Right lobe of liver (tissue), 6 donors: ENCODE results near the gene NKX6-2. TPM values are rescaled to one million over a fixed set of nuclear protein-coding genes. Genes with fewer than 3 reads are reported as not detected.

Source experiments
- ATAC-seq, 4 donors: fragments of 200-7000 bp; cut with Tn5 transposase; one replicate each; pipeline ENCODE4 v1.9.1; 2020; ENCODE audit warnings: mild to moderate bottlenecking in 4 of 4, moderate library complexity in 4 of 4
- DNase-seq, 3 donors: peaks; one replicate each; pipeline ENCODE4 v3.0.0-alpha.2; 2020
- H3K27ac ChIP-seq, 3 donors: fragments of 200-600 bp; one replicate each; pipeline ENCODE4 v1.8.0; 2022
- H3K27me3 ChIP-seq, 2 donors: fragments of 200-600 bp; one replicate each; pipeline ENCODE4 v1.8.0; 2022
- H3K36me3 ChIP-seq, 4 donors: fragments of 200-600 bp; sonication (generic) in 1 of 4; one replicate each; pipeline versions ENCODE4 v1.5.1 to v1.8.0; 2017 to 2022; ENCODE audit warnings: control low read depth in 1 of 4
- H3K4me1 ChIP-seq, 4 donors: fragments of 200-600 bp; sonication (generic) in 1 of 4; one replicate each; pipeline versions ENCODE4 v1.5.1 to v1.8.0; 2017 to 2022; ENCODE audit warnings: control low read depth in 1 of 4
- H3K4me3 ChIP-seq, 3 donors: fragments of 200-600 bp; one replicate each; pipeline ENCODE4 v1.8.0; 2022
- H3K9me3 ChIP-seq, 4 donors: fragments of 200-600 bp; sonication (generic) in 1 of 4; one replicate each; pipeline versions ENCODE4 v1.5.1 to v1.8.0; 2017 to 2022; ENCODE audit warnings: control low read depth in 1 of 4
- POLR2A ChIP-seq: fragments of 450-650 bp; IDR thresholded peaks from one replicate; pipeline ENCODE4 v1.6.1; 2017; ENCODE audit warnings: antibody characterized with exemption, mild to moderate bottlenecking
- WGBS: methylation state at CpG from one replicate; pipeline ENCODE4 v1.1.6; 2018; ENCODE audit warnings: low coverage, low lambda C conversion rate; ENCODE audit not compliant: insufficient coverage; ENCODE audit errors: missing lambda C conversion rate; 5-methylcytosine and 5-hydroxymethylcytosine counted together
- intact Hi-C, 2 donors: fragments of 100-400 bp; cut with DNase I; formaldehyde crosslinking; loops; one replicate each; pipeline versions ENCODE4 v1.11.2 to v1.14.1; 2022
- total RNA-seq, 6 experiments: library from RNA; depleted of rRNA in 2 of 6; stranded (reverse); fragments of >200 nt in 2 of 6; fragmentation: NEBNext Ultra II Directional in 3 of 6; extraction: Animal tissue kit (Norgen Biotek cat#: 25700) in 3 of 6; gene quantifications; one replicate each; pipeline versions ENCODE4 v1.1.0 to v1.2.4, GENCODE V29; 2016 to 2023
- donor health status: DM: no; HTN: yes; CAD: no.
- donor health status: DM: no; HTN: no; CAD: no.
- donor health status: DM: no; HTN: no; CAD: no.
- donor health status: DM: no; HTN: yes; CAD: no.
- donor health status: DM: no; HTN: yes; CAD: no.

The NKX6-2 gene
- total RNA-seq, 6 experiments from 2014 or later: not detected

DNA sequence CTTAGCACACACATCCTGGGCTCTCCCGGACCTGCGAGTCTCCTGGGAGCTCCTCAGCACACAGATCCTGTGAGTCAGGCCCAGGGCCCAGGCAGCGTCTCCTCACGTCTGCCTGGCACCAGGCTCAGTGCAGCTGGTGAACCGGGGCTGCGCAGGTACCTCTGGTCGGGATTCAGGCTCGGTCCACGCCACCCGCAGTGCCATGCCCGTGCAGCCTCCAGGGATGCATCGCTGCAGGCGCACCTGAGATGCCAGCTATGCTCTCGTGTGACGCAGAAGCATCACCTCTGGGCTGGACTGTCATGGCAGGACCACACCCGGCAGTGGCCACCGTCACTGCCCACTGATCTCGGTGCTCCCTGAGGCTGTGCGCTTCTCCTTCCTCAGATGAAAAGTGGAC lies 52.0 kb downstream of the NKX6-2 start:
- no peaks in the 10 kb centered on the region for H3K36me3 ChIP-seq
- no peak for TF ChIP-seq POLR2A

More for the DNA sequence above, 52.0 kb downstream of the NKX6-2 start:
- Histone ChIP-seq H3K27ac (no peak overlapping the region), H3K9me3 (no peaks in the 10 kb centered on the region), H3K4me1 (no peaks in the 10 kb centered on the region), H3K4me3 (no peak overlapping the region), H3K27me3 (no peaks in the 10 kb centered on the region)
- 97% methylated on average over 13 of the region's 19 CpGs for WGBS
- DNase-seq (no peak), ATAC-seq (no peak)
- intact Hi-C loops: no loop called here

Other genes with a start within 250 kb of the NKX6-2 start
- gene INPP5A, start 248.4 kb downstream of the NKX6-2 start, total RNA-seq: 10 to 100 TPM; 12.5 to 24.6 (median 16.9) TPM
- gene CFAP46, start 156.4 kb upstream of the NKX6-2 start, total RNA-seq: under 1 TPM; 0.16 to 0.67 (median 0.32) TPM